Gastrocnemius medialis (tissue), 4 donors: ENCODE data around the gene ATAD3A.
"Not testable (repeated sequence)": the region's sequence is repeated elsewhere in the genome, so short reads cannot be mapped to it uniquely, and the experiment has no call there.

Source experiments
- CTCF ChIP-seq, 5 experiments: fragments of 450-650 bp in 3 of 5; fragments of 200-600 bp in 2 of 5; sonication (generic) in 2 of 5; IDR thresholded peaks in 4 of 5; conservative IDR thresholded peaks in 1 of 5; 1 replicate in 4 of 5; 2 replicates in 1 of 5; pipeline ENCODE4 v1.5.1; 2016 to 2019; ENCODE audit warnings: antibody characterized with exemption in 5 of 5, mild to moderate bottlenecking in 3 of 5, moderate library complexity in 3 of 5
- POLR2A ChIP-seq, 2 donors: fragments of 450-650 bp; IDR thresholded peaks; one replicate each; pipeline ENCODE4 v1.6.1; 2017; ENCODE audit warnings: antibody characterized with exemption in 2 of 2, mild to moderate bottlenecking in 2 of 2, moderate library complexity in 2 of 2

- not testable (repeated sequence) for TF ChIP-seq CTCF (IDR thresholded peaks at IDR 0.05 in 4 of 5, conservative IDR thresholded peaks at IDR 0.05 in 1 of 5); POLR2A (IDR thresholded peaks at IDR 0.05)
These were observed 463 bp downstream of the ATAD3A start for GRCh38 chr1:1512425-1512824.
